ENCODE measurements around the gene SEMA7A.
"Not testable (repeated sequence)": the region's sequence is repeated elsewhere in the genome, so short reads cannot be mapped to it uniquely, and the experiment has no call there.

SEMA7A gene

GRCh38 chr15:74365598-74366445 lies 67.9 kb downstream of the SEMA7A start:
- Histone ChIP-seq H3K27me3 (ENCODE audit: control insufficient read depth, low read length) (peaks cover 36% of the 10 kb centered on the region), H3K79me2 (ENCODE audit: control insufficient read depth, low read length) (no peaks in the 10 kb centered on the region), H3K36me3 (ENCODE audit: control insufficient read depth, low read length) (no peaks in the 10 kb centered on the region), H3K4me1 (ENCODE audit: control insufficient read depth, low read length) (no peaks in the 10 kb centered on the region), H3K9me3 (ENCODE audit: control insufficient read depth, insufficient read depth, low read length) (no peaks in the 10 kb centered on the region), H3K4me2 (ENCODE audit: low read length) (no peak overlapping the region), H3K9me2 (replicated peaks; ENCODE audit: control insufficient read depth, low read length) (no peaks in the 10 kb centered on the region), H3K4me3 (ENCODE audit: low read length) (no peak overlapping the region), H3F3A (ENCODE audit: control insufficient read depth, insufficient read depth) (no peaks in the 10 kb centered on the region), H3K27ac (ENCODE audit: low read depth, low read length) (no peak overlapping the region), H4K20me1 (ENCODE audit: control insufficient read depth, insufficient read depth, low read depth, low read length) (0 out of 2 replicates have a peak, but pooled peaks cover 3% of the 10 kb centered on the region)
- TF ChIP-seq, protein P1, sequence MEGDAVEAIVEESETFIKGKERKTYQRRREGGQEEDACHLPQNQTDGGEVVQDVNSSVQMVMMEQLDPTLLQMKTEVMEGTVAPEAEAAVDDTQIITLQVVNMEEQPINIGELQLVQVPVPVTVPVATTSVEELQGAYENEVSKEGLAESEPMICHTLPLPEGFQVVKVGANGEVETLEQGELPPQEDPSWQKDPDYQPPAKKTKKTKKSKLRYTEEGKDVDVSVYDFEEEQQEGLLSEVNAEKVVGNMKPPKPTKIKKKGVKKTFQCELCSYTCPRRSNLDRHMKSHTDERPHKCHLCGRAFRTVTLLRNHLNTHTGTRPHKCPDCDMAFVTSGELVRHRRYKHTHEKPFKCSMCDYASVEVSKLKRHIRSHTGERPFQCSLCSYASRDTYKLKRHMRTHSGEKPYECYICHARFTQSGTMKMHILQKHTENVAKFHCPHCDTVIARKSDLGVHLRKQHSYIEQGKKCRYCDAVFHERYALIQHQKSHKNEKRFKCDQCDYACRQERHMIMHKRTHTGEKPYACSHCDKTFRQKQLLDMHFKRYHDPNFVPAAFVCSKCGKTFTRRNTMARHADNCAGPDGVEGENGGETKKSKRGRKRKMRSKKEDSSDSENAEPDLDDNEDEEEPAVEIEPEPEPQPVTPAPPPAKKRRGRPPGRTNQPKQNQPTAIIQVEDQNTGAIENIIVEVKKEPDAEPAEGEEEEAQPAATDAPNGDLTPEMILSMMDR (IDR thresholded peaks at IDR 0.05; ENCODE audit: low read depth, low read length, poor library complexity, severe bottlenecking) = no peak
- no peak for TF ChIP-seq EZH2phosphoT487 (IDR thresholded peaks at IDR 0.05; ENCODE audit: borderline replicate concordance, low read length)

DNA sequence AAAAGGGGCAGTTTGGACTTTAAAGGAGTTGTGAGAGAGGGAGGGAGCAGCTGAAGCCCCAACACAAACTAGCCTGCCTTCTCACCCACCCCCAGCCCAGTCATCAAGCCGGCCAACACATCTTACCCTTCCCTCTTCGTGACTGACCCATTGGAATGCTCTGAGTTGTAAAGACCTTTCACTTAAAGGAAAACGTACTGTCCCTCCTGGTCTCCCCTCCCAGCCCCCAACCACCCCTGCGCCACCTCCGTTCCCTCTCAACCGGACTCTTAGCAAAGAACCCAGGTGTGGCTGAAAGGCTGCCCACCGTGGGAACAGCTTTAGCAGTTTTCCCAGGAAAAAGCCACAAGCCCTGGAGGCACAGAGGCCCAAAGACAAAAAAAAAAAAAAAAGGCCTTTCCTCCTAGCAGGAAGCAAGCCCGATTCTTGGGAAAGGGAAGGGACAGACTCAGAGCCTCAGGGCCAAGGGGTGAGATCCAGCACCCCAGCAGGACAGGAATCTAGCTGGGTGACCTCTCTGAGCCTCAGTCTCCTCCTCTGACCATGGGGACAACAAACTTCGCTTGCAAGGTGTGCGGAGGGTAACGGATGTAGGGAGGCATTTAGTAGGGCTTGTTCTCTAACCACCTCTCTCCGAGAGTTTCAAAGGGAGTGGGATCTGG lies 68.7 kb downstream of the SEMA7A start:
- no peak overlapping the region for H3K4me2 ChIP-seq (ENCODE audit: low read length)
- no peaks in the 10 kb centered on the region for H3K79me2 ChIP-seq (ENCODE audit: control insufficient read depth, low read length)
- H4K20me1 ChIP-seq (ENCODE audit: control insufficient read depth, insufficient read depth, low read depth, low read length) = 0 out of 2 replicates have a peak, but pooled peaks cover 3% of the 10 kb centered on the region
- no peak overlapping the region for H3K27ac ChIP-seq (ENCODE audit: low read depth, low read length)
- H3K9me2 ChIP-seq (replicated peaks; ENCODE audit: control insufficient read depth, low read length) = no peaks in the 10 kb centered on the region
- H3K4me3 ChIP-seq (ENCODE audit: low read length) = no peak overlapping the region
- H3K27me3 ChIP-seq (ENCODE audit: control insufficient read depth, low read length) = peaks cover 30% of the 10 kb centered on the region
- H3F3A ChIP-seq (ENCODE audit: control insufficient read depth, insufficient read depth) = no peaks in the 10 kb centered on the region
- no peaks in the 10 kb centered on the region for H3K36me3 ChIP-seq (ENCODE audit: control insufficient read depth, low read length)
- H3K4me1 ChIP-seq (ENCODE audit: control insufficient read depth, low read length) = no peaks in the 10 kb centered on the region
- H3K9me3 ChIP-seq (ENCODE audit: control insufficient read depth, insufficient read depth, low read length) = no peaks in the 10 kb centered on the region
- no peak for TF ChIP-seq EZH2phosphoT487 (IDR thresholded peaks at IDR 0.05; ENCODE audit: borderline replicate concordance, low read length)
- TF ChIP-seq, protein P1 (IDR thresholded peaks at IDR 0.05; ENCODE audit: low read depth, low read length, poor library complexity, severe bottlenecking) = no peak

DNA sequence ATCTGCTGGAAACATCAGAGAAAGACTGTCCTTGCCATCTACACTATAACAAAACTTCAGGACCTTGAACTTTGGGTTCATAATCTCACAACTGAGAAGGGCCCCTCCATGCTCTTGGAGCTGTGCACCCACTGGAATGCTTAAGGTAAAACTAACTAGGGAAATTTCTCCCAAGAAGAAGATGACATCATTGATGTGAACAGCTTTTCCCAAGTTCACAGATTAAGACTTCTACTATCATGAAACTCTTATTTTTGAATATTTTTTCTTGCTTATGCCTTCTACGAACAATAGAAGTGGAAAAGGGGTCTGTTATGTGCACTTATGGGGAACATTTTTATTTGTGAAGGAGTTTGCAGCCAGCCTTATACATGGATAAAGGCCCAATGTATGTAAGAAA lies 71.3 kb downstream of the SEMA7A start:
- Histone ChIP-seq H3K36me3 (ENCODE audit: control insufficient read depth, low read length) (no peaks in the 10 kb centered on the region), H3K4me2 (ENCODE audit: low read length) (no peak overlapping the region), H3K4me1 (ENCODE audit: control insufficient read depth, low read length) (no peaks in the 10 kb centered on the region), H3F3A (ENCODE audit: control insufficient read depth, insufficient read depth) (no peaks in the 10 kb centered on the region), H3K79me2 (ENCODE audit: control insufficient read depth, low read length) (no peaks in the 10 kb centered on the region), H3K9me3 (ENCODE audit: control insufficient read depth, insufficient read depth, low read length) (no peaks in the 10 kb centered on the region), H4K20me1 (ENCODE audit: control insufficient read depth, insufficient read depth, low read depth, low read length) (no peaks in the 10 kb centered on the region), H3K27me3 (ENCODE audit: control insufficient read depth, low read length) (peaks cover 19% of the 10 kb centered on the region), H3K4me3 (ENCODE audit: low read length) (no peak overlapping the region), H3K9me2 (replicated peaks; ENCODE audit: control insufficient read depth, low read length) (no peaks in the 10 kb centered on the region), H3K27ac (ENCODE audit: low read depth, low read length) (no peak overlapping the region)
- TF ChIP-seq, protein P1 (IDR thresholded peaks at IDR 0.05; ENCODE audit: low read depth, low read length, poor library complexity, severe bottlenecking) = no peak
- TF ChIP-seq EZH2phosphoT487 (IDR thresholded peaks at IDR 0.05; ENCODE audit: borderline replicate concordance, low read length) = no peak

- H3K27me3 ChIP-seq (ENCODE audit: control insufficient read depth, low read length) = peaks cover 19% of the 10 kb centered on the region
- not testable (repeated sequence) for H4K20me1 ChIP-seq (ENCODE audit: control insufficient read depth, insufficient read depth, low read depth, low read length); H3K9me3 ChIP-seq (ENCODE audit: control insufficient read depth, insufficient read depth, low read length); H3K4me3 ChIP-seq (ENCODE audit: low read length); H3K27ac ChIP-seq (ENCODE audit: low read depth, low read length); H3K4me2 ChIP-seq (ENCODE audit: low read length); H3K4me1 ChIP-seq (ENCODE audit: control insufficient read depth, low read length); H3F3A ChIP-seq (ENCODE audit: control insufficient read depth, insufficient read depth); H3K36me3 ChIP-seq (ENCODE audit: control insufficient read depth, low read length); H3K79me2 ChIP-seq (ENCODE audit: control insufficient read depth, low read length); H3K9me2 ChIP-seq (replicated peaks; ENCODE audit: control insufficient read depth, low read length)
These were observed 72.9 kb downstream of the SEMA7A start for GRCh38 chr15:74360855-74361254.

DNA sequence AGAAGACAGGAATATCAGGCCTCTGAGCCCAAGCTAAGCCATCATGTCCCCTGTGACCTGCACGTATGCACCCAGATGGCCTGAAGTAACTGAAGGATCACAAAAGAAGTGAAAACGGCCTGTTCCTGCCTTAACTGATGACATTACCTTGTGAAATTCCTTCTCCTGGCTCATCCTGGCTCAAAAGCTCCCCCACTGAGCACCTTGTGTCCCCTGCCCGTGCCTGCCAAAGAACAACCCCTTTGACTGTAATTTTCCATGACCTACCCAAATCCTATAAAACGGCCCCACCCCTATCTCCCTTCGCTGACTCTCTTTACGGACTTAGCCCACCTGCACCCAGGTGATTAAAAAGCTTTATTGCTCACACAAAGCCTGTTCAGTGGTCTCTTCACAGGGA lies 74.4 kb downstream of the SEMA7A start:
- not testable (repeated sequence) for H3K36me3 ChIP-seq (ENCODE audit: control insufficient read depth, low read length); H3F3A ChIP-seq (ENCODE audit: control insufficient read depth, insufficient read depth); H4K20me1 ChIP-seq (ENCODE audit: control insufficient read depth, insufficient read depth, low read depth, low read length); H3K9me3 ChIP-seq (ENCODE audit: control insufficient read depth, insufficient read depth, low read length); H3K4me3 ChIP-seq (ENCODE audit: low read length); H3K9me2 ChIP-seq (replicated peaks; ENCODE audit: control insufficient read depth, low read length); H3K4me1 ChIP-seq (ENCODE audit: control insufficient read depth, low read length); H3K79me2 ChIP-seq (ENCODE audit: control insufficient read depth, low read length); H3K4me2 ChIP-seq (ENCODE audit: low read length); H3K27ac ChIP-seq (ENCODE audit: low read depth, low read length)
- H3K27me3 ChIP-seq (ENCODE audit: control insufficient read depth, low read length) = peaks cover 10% of the 10 kb centered on the region
